Measurements from ENCODE around the gene ZNF563.

DNA sequence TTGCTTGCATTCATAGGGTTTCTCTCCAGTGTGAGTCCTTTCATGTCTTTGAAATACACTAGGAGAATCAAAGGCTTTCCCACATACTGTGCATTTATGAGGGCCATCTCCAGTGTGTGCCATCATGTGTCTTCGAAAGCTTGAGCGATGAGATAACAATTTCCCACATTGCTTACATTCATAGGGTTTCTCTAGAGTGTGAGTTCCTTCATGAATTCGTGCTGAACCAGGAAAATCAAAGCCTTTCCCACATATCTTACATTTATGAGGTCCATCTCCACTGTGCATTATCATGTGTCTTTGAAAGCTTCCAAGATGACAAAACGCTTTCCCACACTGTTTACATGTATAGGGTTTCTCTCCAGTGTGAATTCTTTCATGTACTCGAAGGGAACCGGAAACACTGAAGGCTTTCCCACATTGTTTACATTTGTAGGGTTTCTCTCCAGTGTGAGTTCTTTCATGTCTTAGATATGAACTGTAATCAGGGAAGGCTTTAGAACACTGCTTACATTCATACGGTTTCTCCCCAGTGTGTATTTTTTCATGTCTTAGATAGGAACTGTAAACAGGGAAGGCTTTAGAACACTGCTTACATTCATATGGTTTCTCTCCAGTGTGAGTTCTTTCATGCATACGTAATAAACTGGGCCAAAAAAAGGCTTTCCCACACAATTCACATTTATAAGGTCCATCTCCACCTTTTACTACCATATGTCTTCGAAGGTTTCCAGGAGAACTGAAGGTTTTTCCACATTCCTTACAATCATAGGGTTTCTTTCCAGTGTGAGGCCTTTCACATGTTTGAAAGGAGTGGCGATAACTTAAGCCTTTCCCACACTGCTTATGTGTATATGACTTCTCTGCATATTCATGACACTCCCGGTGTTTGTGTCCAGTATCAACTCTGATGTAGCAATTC, 60.2 kb downstream of the ZNF563 start:
- TF ChIP-seq EP300 (IDR thresholded peaks at IDR 0.05), result no peak
- TF ChIP-seq, protein P1, sequence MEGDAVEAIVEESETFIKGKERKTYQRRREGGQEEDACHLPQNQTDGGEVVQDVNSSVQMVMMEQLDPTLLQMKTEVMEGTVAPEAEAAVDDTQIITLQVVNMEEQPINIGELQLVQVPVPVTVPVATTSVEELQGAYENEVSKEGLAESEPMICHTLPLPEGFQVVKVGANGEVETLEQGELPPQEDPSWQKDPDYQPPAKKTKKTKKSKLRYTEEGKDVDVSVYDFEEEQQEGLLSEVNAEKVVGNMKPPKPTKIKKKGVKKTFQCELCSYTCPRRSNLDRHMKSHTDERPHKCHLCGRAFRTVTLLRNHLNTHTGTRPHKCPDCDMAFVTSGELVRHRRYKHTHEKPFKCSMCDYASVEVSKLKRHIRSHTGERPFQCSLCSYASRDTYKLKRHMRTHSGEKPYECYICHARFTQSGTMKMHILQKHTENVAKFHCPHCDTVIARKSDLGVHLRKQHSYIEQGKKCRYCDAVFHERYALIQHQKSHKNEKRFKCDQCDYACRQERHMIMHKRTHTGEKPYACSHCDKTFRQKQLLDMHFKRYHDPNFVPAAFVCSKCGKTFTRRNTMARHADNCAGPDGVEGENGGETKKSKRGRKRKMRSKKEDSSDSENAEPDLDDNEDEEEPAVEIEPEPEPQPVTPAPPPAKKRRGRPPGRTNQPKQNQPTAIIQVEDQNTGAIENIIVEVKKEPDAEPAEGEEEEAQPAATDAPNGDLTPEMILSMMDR (IDR thresholded peaks at IDR 0.05), result no peak
- TF ChIP-seq POLR2A (IDR thresholded peaks at IDR 0.05), result no peak

Measured in ovary (tissue), 3 donors.